ENCODE measurements around the gene DUSP1. TPM values are rescaled to one million over a fixed set of nuclear protein-coding genes. Genes with fewer than 3 reads are reported as not detected.

Gene DUSP1
- total and polyA plus RNA-seq, 10 of the 15 experiments (the other 5 are each of a cell fraction or from before 2014, with no cell fraction given) = 1.4 to 6.2 (median 3.9) TPM

- no peak overlapping the region for H3K4me2 ChIP-seq (ENCODE audit: control insufficient read depth, insufficient read depth)
- H3K27me3 ChIP-seq (replicated peaks in 1 of 2; ENCODE audit: control insufficient read depth in 2 of 2, insufficient read depth in 2 of 2, low read length in 1 of 2) = no peaks in the 10 kb centered on the region
- H3K79me2 ChIP-seq (ENCODE audit: control insufficient read depth, insufficient read depth, low read length) = peaks cover 6% of the 10 kb centered on the region; the same call in 1 of the 2 replicates
- H3K4me3 ChIP-seq = no peak overlapping the region
- intact Hi-C loops (cut with micrococcal nuclease; ENCODE audit: unreplicated experiment) (loop anchor here (5.0 to 10.0 kb wide), 3 partner anchors 133 to 662 kb away; partner anchors contain the start of gene CREBRF), in situ Hi-C loops (cut with MboI) (no loop called here)
- no peak overlapping the region for H3K27ac ChIP-seq (ENCODE audit: control insufficient read depth, insufficient read depth)
- peaks cover 32% of the 10 kb centered on the region for H3K4me1 ChIP-seq (ENCODE audit: control insufficient read depth, insufficient read depth, low read length)
- POLR2A ChIA-PET = interaction anchor here (0.5 to 2.4 kb wide), 3 partner anchors 9 to 132 kb away, joined by 4 to 7 read pairs (median 4); no protein-coding TSS in a partner anchor
- FAIRE-seq = no peak
- no peaks in the 10 kb centered on the region for H3K36me3 ChIP-seq (ENCODE audit: control insufficient read depth in 2 of 2, insufficient read depth in 2 of 2, low read length in 1 of 2)
- WGBS (ENCODE audit: insufficient coverage, insufficient replicate concordance, low lambda C conversion rate, missing lambda C conversion rate) = 66% methylated on average over 7 of the region's 7 CpGs
- no TSS peak for BruUV-seq (replicated peaks)
- H2AFZ ChIP-seq (ENCODE audit: control insufficient read depth, low read depth, low read length) = no peak overlapping the region
- no peaks in the 10 kb centered on the region for H3K9me3 ChIP-seq (replicated peaks; ENCODE audit: control insufficient read depth, insufficient read depth, low read length)
- SMC1A ChIA-PET (ENCODE audit: uncharacterized antibody, unreplicated experiment) = interaction anchor here (0.9 to 3.2 kb wide), 3 partner anchors 33 to 108 kb away, joined by 3 to 13 read pairs (median 3); no protein-coding TSS in a partner anchor
- RAD21 ChIA-PET (ENCODE audit: unreplicated experiment) = interaction anchor here (0.5 to 1.8 kb wide), 3 partner anchors 14 to 107 kb away, joined by 3 to 6 read pairs (median 3); no protein-coding TSS in a partner anchor
- DNase-seq (ENCODE audit: low read depth, low spot score) = no peak
- ATAC-seq = no peak
- H3K9ac ChIP-seq (ENCODE audit: control insufficient read depth, insufficient read depth, low read length) = no peak overlapping the region
- H4K20me1 ChIP-seq (ENCODE audit: control insufficient read depth, insufficient read depth) = no peaks in the 10 kb centered on the region
- CTCF ChIA-PET = interaction anchor here (0.5 to 3.0 kb wide), 6 partner anchors 10 to 137 kb away, joined by 3 to 14 read pairs (median 4); no protein-coding TSS in a partner anchor
- TF ChIP-seq E4F1 (IDR thresholded peaks at IDR 0.05; ENCODE audit: borderline replicate concordance, partially characterized antibody) (no peak), RAD51 (IDR thresholded peaks at IDR 0.05) (no peak), NFYA (IDR thresholded peaks at IDR 0.05; ENCODE audit: borderline replicate concordance, low read depth, low read length) (no peak), E2F4 (IDR thresholded peaks at IDR 0.05; ENCODE audit: low read depth, low read length) (no peak), ZSCAN29 (IDR thresholded peaks at IDR 0.05) (no peak), SREBF1 (IDR thresholded peaks at IDR 0.05; ENCODE audit: low read length) (no peak), TAF1 (IDR thresholded peaks at IDR 0.05; ENCODE audit: borderline replicate concordance, low read depth, low read length) (no peak), ATF7 (IDR thresholded peaks at IDR 0.05; ENCODE audit: low read depth) (no peak), ZNF687 (IDR thresholded peaks at IDR 0.05) (no peak), ZNF384 (IDR thresholded peaks at IDR 0.05; ENCODE audit: borderline replicate concordance, low read depth, low read length) (no peak), RFX5 (IDR thresholded peaks at IDR 0.05; ENCODE audit: low read depth, low read length) (no peak), SKIL (IDR thresholded peaks at IDR 0.05; ENCODE audit: low read depth, poor library complexity, severe bottlenecking) (no peak), CHD1 (IDR thresholded peaks at IDR 0.05; ENCODE audit: low read depth, low read length) (no peak)
These were observed 3.7 kb upstream of the DUSP1 start for GRCh38 chr5:172774561-172775315.

Data from GM12878 (cell line).